GM13976 (cell line): ENCODE results near the gene RWDD1.
A peak's percentile ranks its signal among the peaks of the same experiment; 100 is the strongest.
"Not testable (repeated sequence)": the region's sequence is repeated elsewhere in the genome, so short reads cannot be mapped to it uniquely, and the experiment has no call there.

ENCODE experiments used
- DNase-seq: peaks from one replicate; pipeline ENCODE4 v3.0.0; 2012; ENCODE audit warnings: low spot score
- CTCF ChIP-seq: IDR thresholded peaks from 2 replicates; pipeline ENCODE4 v1.5.1; 2012; ENCODE audit warnings: borderline replicate concordance, mild to moderate bottlenecking; ENCODE audit not compliant: insufficient read depth; ENCODE audit errors: extremely low read depth, missing control alignments, control extremely low read depth
- in situ Hi-C: fragments of 300-500 bp; cut with MboI; formaldehyde crosslinking; loops from one replicate; pipeline ENCODE4 v1.12.0; 2022; ENCODE audit warnings: low sequenced_read_pairs, mixed read lengths, inconsistent platforms; ENCODE audit not compliant: unreplicated experiment

Gene RWDD1

GRCh38 chr6:116595247-116595646 is 23.9 kb downstream of the RWDD1 start:
- in situ Hi-C loops, result no loop called here
- no peak for TF ChIP-seq CTCF
- no peak for DNase-seq

- DNase-seq, result no peak
- in situ Hi-C loops, result no loop called here
- no peak for TF ChIP-seq CTCF
Observed at GRCh38 chr6:116596815-116597214, 25.5 kb downstream of the RWDD1 start.

GRCh38 chr6:116603916-116604315 is 32.6 kb downstream of the RWDD1 start:
- in situ Hi-C loops, DNase-seq: not testable (repeated sequence)

- in situ Hi-C loops, result not testable (repeated sequence)
Observed at GRCh38 chr6:116604868-116605267, 33.6 kb downstream of the RWDD1 start.

GRCh38 chr6:116605935-116606334 is 34.6 kb downstream of the RWDD1 start:
- in situ Hi-C loops, result no loop called here
- TF ChIP-seq CTCF, result no peak
- no peak for DNase-seq

More at GRCh38 chr6:116604868-116605267, 33.6 kb downstream of the RWDD1 start:
- not testable (repeated sequence) for DNase-seq

- TF ChIP-seq CTCF, result no peak
- no peak for DNase-seq
- in situ Hi-C loops, result no loop called here
Observed at GRCh38 chr6:116611056-116611455, 39.8 kb downstream of the RWDD1 start.

- TF ChIP-seq CTCF, result no peak
- in situ Hi-C loops, result no loop called here
- DNase-seq, result peak; percentile 84
Observed at GRCh38 chr6:116615937-116616736, 44.8 kb downstream of the RWDD1 start, which contains the start of gene RSPH4A. RSPH4A (plus strand) TSS chr6:116616479; CDS start chr6:116616624, 145 bp downstream.

- DNase-seq, result peak; percentile 36
- in situ Hi-C loops, result no loop called here
- no peak for TF ChIP-seq CTCF
Observed at GRCh38 chr6:116616737-116617053, 45.4 kb downstream of the RWDD1 start.
